HG03521 (cell line): ENCODE measurements around the gene PCDHGA8.
"Not testable (repeated sequence)": the region's sequence is repeated elsewhere in the genome, so short reads cannot be mapped to it uniquely, and the experiment has no call there.

Experiments used
- ATAC-seq: cut with Tn5 transposase; IDR thresholded peaks from one replicate; pipeline ENCODE4 v1.9.1; 2021; ENCODE audit warnings: mild to moderate bottlenecking, moderate library complexity; ENCODE audit not compliant: unreplicated experiment

Gene PCDHGA8

GRCh38 chr5:141369994-141370848 lies 22.2 kb upstream of the PCDHGA8 start, which contains the start of gene PCDHGB3:
TSS of gene PCDHGB3 (plus strand) at chr5:141370242. CDS start at chr5:141370395, 153 bp downstream.
- ATAC-seq: peak; percentile 67

- no peak for ATAC-seq
Observed at GRCh38 chr5:141371572-141372475, 20.6 kb upstream of the PCDHGA8 start.

GRCh38 chr5:141373673-141374317 lies 18.6 kb upstream of the PCDHGA8 start, which contains the start of gene PCDHGA6:
TSS of gene PCDHGA6 (plus strand) at chr5:141373891. CDS start at chr5:141374084, 193 bp downstream.
- ATAC-seq: no peak

GRCh38 chr5:141374627-141375026 lies 17.8 kb upstream of the PCDHGA8 start:
- no peak for ATAC-seq

GRCh38 chr5:141375444-141376155 lies 16.8 kb upstream of the PCDHGA8 start:
- not testable (repeated sequence) for ATAC-seq

- no peak for ATAC-seq
Observed at GRCh38 chr5:141382469-141383294, 9.8 kb upstream of the PCDHGA8 start, which contains the start of gene PCDHGA7. TSS of gene PCDHGA7 (plus strand) at chr5:141382742. CDS start at chr5:141382900, 158 bp downstream.

- no peak for ATAC-seq
Observed at GRCh38 chr5:141383345-141383744, 9.1 kb upstream of the PCDHGA8 start.

GRCh38 chr5:141384471-141385267 lies 7.8 kb upstream of the PCDHGA8 start:
- no peak for ATAC-seq

- peak; percentile 67 for ATAC-seq
Observed at GRCh38 chr5:141387557-141388311, 4.7 kb upstream of the PCDHGA8 start, which contains the start of gene PCDHGB4. TSS of gene PCDHGB4 (plus strand) at chr5:141387698. CDS start at chr5:141387885, 187 bp downstream.

- ATAC-seq: no peak
Observed at GRCh38 chr5:141388661-141389060, 3.8 kb upstream of the PCDHGA8 start.

- no peak for ATAC-seq
Observed at GRCh38 chr5:141389153-141390042, 3.0 kb upstream of the PCDHGA8 start.

GRCh38 chr5:141393267-141393666 lies 834 bp downstream of the PCDHGA8 start:
- ATAC-seq: no peak

- ATAC-seq: not testable (repeated sequence)
Observed at GRCh38 chr5:141394401-141395187, 2.2 kb downstream of the PCDHGA8 start.

GRCh38 chr5:141397756-141398551 lies 5.5 kb downstream of the PCDHGA8 start, which contains the start of gene PCDHGB5:
TSS of gene PCDHGB5 (plus strand) at chr5:141397947. CDS start at chr5:141398128, 181 bp downstream.
- ATAC-seq: peak; percentile 97

- ATAC-seq: no peak
Observed at GRCh38 chr5:141398608-141399007, 6.2 kb downstream of the PCDHGA8 start.
